H9 (cell line): ENCODE results near the gene ANAPC16. TPM values are rescaled to one million over a fixed set of nuclear protein-coding genes. Genes with fewer than 3 reads are reported as not detected.

ENCODE experiments used
- DNase-seq: peaks from one replicate; pipeline ENCODE4 v3.0.0-alpha.2; 2017
- H2AFZ ChIP-seq: one replicate; pipeline ENCODE4 v1.6.1; 2013; ENCODE audit warnings: mild to moderate bottlenecking, low read length, control low read depth, moderate library complexity
- H2AK5ac ChIP-seq: 2 replicates; pipeline ENCODE4 v1.6.1; 2013; ENCODE audit warnings: low read length, control low read depth, mixed read lengths; ENCODE audit not compliant: insufficient read length
- H2BK120ac ChIP-seq: one replicate; pipeline ENCODE4 v1.6.1; 2013; ENCODE audit warnings: low read depth, mild to moderate bottlenecking, low read length, control low read depth, inconsistent platforms; ENCODE audit not compliant: poor library complexity, severe bottlenecking
- H2BK12ac ChIP-seq: 2 replicates; pipeline ENCODE4 v1.6.1; 2013; ENCODE audit warnings: low read length, control low read depth, mixed read lengths, low read depth; ENCODE audit not compliant: insufficient read length
- H2BK15ac ChIP-seq: 2 replicates; pipeline ENCODE4 v1.6.1; 2013; ENCODE audit warnings: low read depth, low read length, control low read depth
- H2BK20ac ChIP-seq: one replicate; pipeline ENCODE4 v1.6.1; 2013; ENCODE audit warnings: low read depth, mild to moderate bottlenecking, low read length, control low read depth, inconsistent platforms; ENCODE audit not compliant: poor library complexity, severe bottlenecking
- H2BK5ac ChIP-seq: 2 replicates; pipeline ENCODE4 v1.6.1; 2013; ENCODE audit warnings: low read length, control low read depth, mixed read lengths; ENCODE audit not compliant: insufficient read length
- H3K14ac ChIP-seq: 2 replicates; pipeline ENCODE4 v1.6.1; 2013; ENCODE audit warnings: low read length, control low read depth; ENCODE audit not compliant: insufficient read depth
- H3K18ac ChIP-seq: 2 replicates; pipeline ENCODE4 v1.6.1; 2013; ENCODE audit warnings: low read depth, mild to moderate bottlenecking, mixed read lengths, low read length, control low read depth; ENCODE audit not compliant: insufficient read length
- H3K23ac ChIP-seq: 2 replicates; pipeline ENCODE4 v1.6.1; 2013; ENCODE audit warnings: low read length, control low read depth, mixed read lengths, low read depth; ENCODE audit not compliant: insufficient read length
- H3K23me2 ChIP-seq: 2 replicates; pipeline ENCODE4 v1.6.1; 2013; ENCODE audit warnings: low read depth, mild to moderate bottlenecking, mixed read lengths, low read length, control low read depth; ENCODE audit not compliant: insufficient read length, poor library complexity, severe bottlenecking
- H3K27ac ChIP-seq: 2 replicates; pipeline ENCODE4 v1.5.1; 2013; ENCODE audit warnings: low read length, control low read depth, mixed read lengths, low read depth; ENCODE audit not compliant: insufficient read length
- H3K27me3 ChIP-seq: 2 replicates; pipeline ENCODE4 v1.6.1; 2013; ENCODE audit warnings: low read length, control low read depth, inconsistent platforms; ENCODE audit not compliant: insufficient read depth
- H3K4ac ChIP-seq: 2 replicates; pipeline ENCODE4 v1.6.1; 2013; ENCODE audit warnings: low read depth, mild to moderate bottlenecking, control low read depth, inconsistent platforms, low read length, moderate library complexity
- H3K4me1 ChIP-seq: 2 replicates; pipeline ENCODE4 v1.6.1; 2013; ENCODE audit warnings: low read length, control low read depth, inconsistent platforms; ENCODE audit not compliant: insufficient read depth
- H3K4me2 ChIP-seq: 2 replicates; pipeline ENCODE4 v1.6.1; 2013; ENCODE audit warnings: low read length, control low read depth, mixed read lengths; ENCODE audit not compliant: insufficient read length, insufficient read depth
- H3K56ac ChIP-seq: 2 replicates; pipeline ENCODE4 v1.6.1; 2013; ENCODE audit warnings: low read depth, mild to moderate bottlenecking, mixed read lengths, low read length, control low read depth; ENCODE audit not compliant: insufficient read length
- H3K79me1 ChIP-seq: 2 replicates; pipeline ENCODE4 v1.6.1; 2013; ENCODE audit warnings: low read depth, mild to moderate bottlenecking, moderate library complexity, low read length, control low read depth, inconsistent platforms; ENCODE audit not compliant: insufficient read depth, poor library complexity, severe bottlenecking
- H3K79me2 ChIP-seq: 2 replicates; pipeline ENCODE4 v1.6.1; 2013; ENCODE audit warnings: low read length, control low read depth, inconsistent platforms; ENCODE audit not compliant: insufficient read depth
- H3K9ac ChIP-seq: 2 replicates; pipeline ENCODE4 v1.6.1; 2013; ENCODE audit warnings: low read length, control low read depth, mixed read lengths; ENCODE audit not compliant: insufficient read length; ENCODE audit errors: extremely low read depth
- H3K9me3 ChIP-seq: one replicate; pipeline ENCODE4 v1.6.1; 2013; ENCODE audit warnings: low read depth, low read length, inconsistent platforms; ENCODE audit not compliant: control insufficient read depth
- H3T11ph ChIP-seq: one replicate; pipeline ENCODE4 v1.6.1; 2013; ENCODE audit warnings: mild to moderate bottlenecking, low read length, control low read depth, inconsistent platforms
- H4K20me1 ChIP-seq: one replicate; pipeline ENCODE4 v1.6.1; 2013; ENCODE audit not compliant: control insufficient read depth, insufficient read length, insufficient read depth
- H4K5ac ChIP-seq: 2 replicates; pipeline ENCODE4 v1.6.1; 2013; ENCODE audit warnings: low read depth, mild to moderate bottlenecking, mixed read lengths, low read length, control low read depth; ENCODE audit not compliant: insufficient read length
- H4K8ac ChIP-seq: replicated peaks from 2 replicates; pipeline ENCODE4 v1.6.1; 2013; ENCODE audit warnings: low read length, control low read depth, mixed read lengths, low read depth; ENCODE audit not compliant: insufficient read length
- H4K91ac ChIP-seq: 2 replicates; pipeline ENCODE4 v1.6.1; 2013; ENCODE audit warnings: low read depth, mild to moderate bottlenecking, moderate library complexity, mixed read lengths, low read length, control low read depth; ENCODE audit not compliant: insufficient read length
- H3K27ac Mint-ChIP-seq, 3 experiments: 2 replicates in 2 of 3; 3 replicates in 1 of 3; pipeline ENCODE4 v1.8.0; 2020 to 2021; ENCODE audit warnings: mixed read lengths in 3 of 3, mild to moderate bottlenecking in 1 of 3, moderate library complexity in 1 of 3
- H3K27me3 Mint-ChIP-seq: 2 replicates; pipeline ENCODE4 v1.8.0; 2021; ENCODE audit warnings: low read depth, mild to moderate bottlenecking, moderate library complexity, mixed read lengths
- H3K36me3 Mint-ChIP-seq, 3 experiments: 2 replicates in 2 of 3; 3 replicates in 1 of 3; pipeline ENCODE4 v1.8.0; 2020 to 2021; ENCODE audit warnings: low read depth in 3 of 3, mixed read lengths in 3 of 3; ENCODE audit not compliant: insufficient read depth in 1 of 3
- H3K4me1 Mint-ChIP-seq, 2 experiments: 2 replicates each; pipeline ENCODE4 v1.8.0; 2020; ENCODE audit warnings: mixed read lengths in 2 of 2
- H3K4me3 Mint-ChIP-seq, 2 experiments: 2 replicates in 1 of 2; 3 replicates in 1 of 2; pipeline ENCODE4 v1.8.0; 2020 to 2021; ENCODE audit warnings: mild to moderate bottlenecking in 2 of 2, mixed read lengths in 2 of 2, moderate library complexity in 1 of 2
- H3K9me3 Mint-ChIP-seq, 2 experiments: 2 replicates in 1 of 2; 3 replicates in 1 of 2; pipeline ENCODE4 v1.8.0; 2020; ENCODE audit warnings: mild to moderate bottlenecking in 2 of 2, mixed read lengths in 2 of 2, moderate library complexity in 1 of 2
- CTCF ChIP-seq: fragments of 200-600 bp; sonication (generic); conservative IDR thresholded peaks from 3 replicates; pipeline ENCODE4 v1.8.0; 2021; ENCODE audit warnings: antibody characterized with exemption, mild to moderate bottlenecking
- WGBS: extraction: QIAGEN DNeasy Blood & Tissue Kit; methylation state at CpG from one replicate; pipeline ENCODE4 v1.1.7; 2013; ENCODE audit warnings: missing lambda C conversion rate, low lambda C conversion rate, mixed read lengths; ENCODE audit not compliant: insufficient read length; ENCODE audit errors: extremely low coverage; 5-methylcytosine and 5-hydroxymethylcytosine counted together
- total RNA-seq: library from RNA; stranded (reverse); gene quantifications from 2 replicates; pipeline ENCODE4 v1.2.1, GENCODE V29; 2021

Gene ANAPC16
- total RNA-seq, 1 experiment from 2014 or later = 66.6 TPM

- H3K9ac ChIP-seq = no peak overlapping the region
- H2AFZ ChIP-seq = no peak overlapping the region
- no peak overlapping the region for H2BK15ac ChIP-seq
- H3K79me2 ChIP-seq = no peaks in the 10 kb centered on the region
- H3K9me3 ChIP-seq = no peaks in the 10 kb centered on the region
- DNase-seq = no peak
- H3K23ac ChIP-seq = no peak overlapping the region
- Mint-ChIP-seq H3K4me3 (no peak overlapping the region), H3K4me1 (peaks cover 48 to 57% of the 10 kb centered on the region in 2 experiments), H3K27ac (peak overlapping the region in 2 of 3 experiments; percentile 84; a peak in 4 of 7 replicates), H3K36me3 (no peaks in the 10 kb centered on the region), H3K9me3 (no peaks in the 10 kb centered on the region; a peak in 1 of 5 replicates), H3K27me3 (no peaks in the 10 kb centered on the region)
- no peak overlapping the region for H2BK120ac ChIP-seq
- H3K4me2 ChIP-seq = no peak overlapping the region
- H2BK5ac ChIP-seq = no peak overlapping the region
- no peak overlapping the region for H3K56ac ChIP-seq
- H2AK5ac ChIP-seq = no peak overlapping the region
- H2BK20ac ChIP-seq = no peak overlapping the region
- H3T11ph ChIP-seq = no peak overlapping the region
- H3K4me1 ChIP-seq = peaks cover 11% of the 10 kb centered on the region
- H3K27ac ChIP-seq = no peak overlapping the region
- no peak overlapping the region for H4K5ac ChIP-seq
- H4K20me1 ChIP-seq = no peaks in the 10 kb centered on the region
- peak; percentile 41; the same call in 2 of the 3 replicates for TF ChIP-seq CTCF
- H3K79me1 ChIP-seq = no peaks in the 10 kb centered on the region
- H4K8ac ChIP-seq = no peak overlapping the region
- H3K27me3 ChIP-seq = no peaks in the 10 kb centered on the region
- H3K4ac ChIP-seq = no peak overlapping the region
- H3K14ac ChIP-seq = no peak overlapping the region
- no peak overlapping the region for H3K18ac ChIP-seq
- H4K91ac ChIP-seq = no peak overlapping the region
- H3K23me2 ChIP-seq = peaks cover 4% of the 10 kb centered on the region
- no CpG with 5 or more reads among the region's 4 CpGs for WGBS
- H2BK12ac ChIP-seq = no peak overlapping the region
These were observed 42.8 kb downstream of the ANAPC16 start for GRCh38 chr10:72258617-72259016.
